ENCODE data around the gene WNT7A.
"Not testable (repeated sequence)": the region's sequence is repeated elsewhere in the genome, so short reads cannot be mapped to it uniquely, and the experiment has no call there.

The WNT7A gene

DNA sequence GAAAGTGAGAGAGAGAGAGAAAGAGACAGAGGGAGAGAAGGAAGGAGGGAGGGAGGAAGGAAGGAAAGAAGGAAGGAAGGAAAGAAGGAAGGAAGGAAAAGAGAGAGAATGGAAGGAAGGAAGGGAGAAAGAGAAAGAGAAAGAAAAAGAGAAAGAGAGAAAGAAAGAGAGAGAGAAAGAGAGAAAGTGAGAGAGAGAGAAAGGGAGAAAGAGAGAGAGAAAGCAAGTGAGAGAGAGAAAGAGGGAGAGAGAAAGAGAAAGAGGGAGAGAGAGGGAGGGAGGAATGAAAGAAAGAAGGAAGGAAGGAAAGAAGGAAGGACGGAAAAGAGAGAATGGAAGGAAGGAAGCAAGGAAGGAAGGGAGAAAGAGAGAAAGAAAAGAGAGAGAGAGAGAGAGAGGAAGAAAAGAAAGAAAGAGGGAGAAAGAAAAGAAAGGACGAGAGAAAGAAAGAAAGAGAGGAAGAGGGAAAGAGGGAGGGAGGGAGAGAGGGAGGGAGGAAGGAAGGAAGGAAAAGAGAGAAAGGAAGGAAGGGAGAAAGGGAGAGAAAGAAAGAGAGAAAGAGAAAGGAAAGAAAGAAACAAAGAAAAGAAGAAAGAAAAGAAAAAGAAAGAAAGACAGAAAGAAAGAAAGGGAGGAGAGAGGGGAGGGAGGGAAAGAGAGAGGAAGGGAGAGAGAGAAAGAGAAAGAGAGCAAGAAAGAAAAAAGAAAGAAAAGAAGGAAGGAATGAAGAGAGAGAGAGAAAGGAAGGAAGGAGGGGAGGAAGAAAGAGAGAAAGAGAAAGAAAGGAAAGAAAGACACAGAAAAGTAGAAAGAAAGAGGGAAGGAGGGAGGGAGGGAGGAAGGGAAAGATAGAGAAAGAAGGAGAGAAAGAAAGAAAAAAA, 10.8 kb downstream of the WNT7A start:
- in situ Hi-C loops (cut with HindIII; ENCODE audit: low sequenced_read_pairs): no loop called here

DNA sequence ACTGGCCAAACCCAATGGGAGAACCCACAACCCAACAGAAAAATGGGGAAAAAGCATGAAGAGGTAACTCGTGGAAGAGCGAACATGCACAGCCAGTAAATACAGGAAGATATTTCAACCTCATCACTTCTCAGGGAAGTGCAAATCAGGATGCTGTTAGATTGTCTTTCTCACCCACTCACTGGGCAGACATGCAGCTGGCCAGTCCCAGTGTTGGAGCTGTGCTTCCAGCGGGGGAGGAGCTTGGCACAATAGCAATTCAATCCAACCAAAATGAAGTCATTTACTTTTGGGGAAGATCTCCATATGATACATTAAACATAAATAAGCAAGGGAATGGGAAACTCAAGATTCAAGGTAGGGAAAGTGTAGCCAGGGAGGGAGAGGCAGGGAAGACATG, 12.1 kb downstream of the WNT7A start:
- in situ Hi-C loops (cut with HindIII; ENCODE audit: low sequenced_read_pairs): no loop called here

DNA sequence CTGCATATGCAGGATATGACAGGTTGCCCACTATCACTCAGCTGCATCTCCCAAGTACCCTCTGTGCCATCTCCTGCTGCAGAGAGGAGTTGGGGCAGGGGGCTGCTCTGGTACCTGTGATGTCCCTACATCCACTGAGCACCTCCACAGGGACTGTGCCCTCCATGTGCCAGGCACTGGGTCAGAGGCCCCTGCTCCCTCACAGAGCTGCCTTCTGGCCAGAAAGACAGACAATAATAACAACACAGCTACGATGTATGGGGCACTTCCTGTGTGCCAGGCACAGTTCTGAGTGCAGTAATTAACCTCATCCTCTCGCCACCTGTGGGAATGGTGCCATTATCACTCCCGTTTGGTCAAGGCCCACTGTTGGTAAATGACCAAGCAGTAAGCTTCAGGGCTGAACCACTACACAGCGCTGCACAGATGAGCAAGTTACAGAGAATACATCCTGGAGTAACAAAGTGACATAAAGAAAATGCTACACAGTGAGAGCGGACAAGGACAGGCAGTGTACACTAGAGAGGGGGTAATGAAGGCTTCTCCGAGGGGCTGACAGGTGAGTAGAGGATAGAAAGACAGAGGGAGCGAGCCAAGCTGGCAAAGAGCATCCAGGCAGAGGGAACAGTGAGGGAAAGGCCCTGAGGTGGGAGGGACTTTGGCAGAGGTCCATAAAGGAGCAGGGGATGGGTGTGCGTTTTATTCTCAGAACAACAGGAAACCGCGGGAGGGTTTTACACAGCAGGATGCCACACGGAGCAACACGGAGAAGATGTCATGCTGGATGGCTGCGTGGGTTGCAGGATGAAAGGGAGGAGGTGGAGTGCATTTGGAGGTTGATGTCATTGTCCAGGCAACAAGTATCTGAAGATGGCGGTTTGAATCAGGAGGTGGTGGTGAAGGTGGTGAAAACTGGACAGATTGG, 13.6 kb downstream of the WNT7A start:
- in situ Hi-C loops (cut with HindIII; ENCODE audit: low sequenced_read_pairs): no loop called here

DNA sequence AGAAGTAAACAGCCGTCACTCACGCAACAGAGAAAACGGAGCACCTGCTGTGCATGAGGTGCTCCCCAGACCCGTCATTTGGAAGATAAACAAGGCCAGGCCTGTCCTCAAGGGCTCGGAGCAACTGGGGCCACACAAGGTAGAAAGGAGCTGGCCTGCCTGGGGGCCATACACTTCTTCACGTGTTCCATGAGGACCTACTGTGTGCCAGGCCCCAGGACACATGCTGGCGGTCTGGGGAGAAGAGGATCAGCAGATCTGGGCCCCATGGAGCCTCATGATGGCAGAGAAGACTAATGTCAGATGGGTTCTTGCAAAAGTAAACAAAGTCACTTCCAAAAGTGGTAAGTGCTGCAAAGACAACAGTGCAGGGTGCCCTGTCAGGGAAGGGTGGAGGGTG, 14.3 kb downstream of the WNT7A start:
- in situ Hi-C loops (cut with HindIII; ENCODE audit: low sequenced_read_pairs): no loop called here

DNA sequence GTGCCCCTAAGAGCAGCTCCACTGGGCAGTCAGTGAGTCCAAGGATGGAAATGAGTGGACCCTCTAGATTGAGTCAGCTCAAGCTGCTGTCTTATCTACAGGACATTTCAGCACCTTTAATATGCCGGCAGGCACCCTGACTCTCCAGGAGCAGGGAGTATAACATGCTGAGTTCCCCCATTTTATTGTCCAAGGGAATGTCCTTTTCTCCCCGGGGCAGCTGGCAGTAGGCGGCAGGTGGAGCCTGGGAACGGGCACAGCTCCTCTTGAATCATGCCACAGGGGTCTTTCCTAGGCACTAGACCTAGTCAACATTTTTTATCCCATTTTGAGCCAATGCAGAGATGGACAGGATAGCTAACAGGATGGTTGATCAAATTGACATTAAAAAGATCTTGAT, 14.8 kb downstream of the WNT7A start:
- in situ Hi-C loops (cut with HindIII; ENCODE audit: low sequenced_read_pairs): no loop called here

DNA sequence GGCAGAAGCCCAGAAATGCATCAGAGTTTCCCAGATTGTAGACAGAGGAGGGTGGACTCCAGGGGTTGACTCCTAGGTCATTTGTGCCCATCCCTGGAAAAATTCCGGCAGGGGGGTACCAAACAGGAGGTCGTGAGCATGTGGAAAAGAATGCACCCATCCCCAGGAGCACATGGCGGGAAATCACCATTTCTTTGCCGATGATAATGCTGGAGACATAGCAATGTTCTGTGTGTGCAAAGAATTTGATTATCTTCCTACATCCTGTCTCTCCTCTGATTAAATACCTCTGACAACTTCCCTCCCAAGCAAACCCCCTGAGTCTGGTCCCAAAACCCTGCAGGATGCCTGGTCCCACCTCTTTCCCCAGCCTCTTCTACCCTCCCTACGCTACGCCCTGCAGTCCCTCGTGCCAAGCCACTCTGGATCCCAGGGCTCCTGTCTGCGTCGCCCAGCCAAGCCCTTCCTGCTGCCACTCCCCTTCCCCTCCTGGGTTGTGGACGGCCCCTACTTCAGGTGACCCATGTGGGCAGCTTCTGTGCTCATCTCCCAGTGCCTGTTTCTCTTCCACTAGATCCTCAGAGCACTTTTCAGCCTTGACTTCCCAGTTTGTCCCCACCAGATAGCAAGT, 15.8 kb downstream of the WNT7A start:
- in situ Hi-C loops (cut with HindIII; ENCODE audit: low sequenced_read_pairs): no loop called here

DNA sequence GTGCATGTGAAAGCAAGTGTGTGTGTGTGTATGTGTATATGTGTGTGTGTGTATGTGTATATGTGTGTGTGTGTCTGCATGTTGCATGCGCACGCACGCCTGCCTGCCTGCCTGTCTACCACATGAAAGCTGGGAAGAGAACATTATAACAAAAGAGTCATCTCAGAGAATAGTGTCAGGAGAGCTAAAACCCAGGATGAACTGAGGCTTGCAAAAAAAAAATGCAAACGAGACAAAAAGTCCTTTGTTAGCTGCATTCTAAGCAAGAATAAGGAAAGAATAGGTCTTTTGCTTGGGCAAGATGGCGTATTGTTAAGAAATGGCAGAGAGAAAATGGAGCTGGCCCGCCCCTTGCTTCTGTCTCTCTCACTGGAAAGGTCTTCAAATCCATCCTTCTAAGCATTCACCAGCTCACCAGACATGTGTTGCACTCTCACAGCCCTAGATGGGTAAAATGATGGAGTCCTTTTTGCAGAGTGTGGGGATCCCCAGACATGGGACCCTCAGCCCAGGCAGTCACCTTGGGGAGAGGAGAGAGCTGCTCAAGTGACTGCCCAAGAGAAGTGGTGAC, 16.4 kb downstream of the WNT7A start:
- in situ Hi-C loops (cut with HindIII; ENCODE audit: low sequenced_read_pairs): no loop called here

DNA sequence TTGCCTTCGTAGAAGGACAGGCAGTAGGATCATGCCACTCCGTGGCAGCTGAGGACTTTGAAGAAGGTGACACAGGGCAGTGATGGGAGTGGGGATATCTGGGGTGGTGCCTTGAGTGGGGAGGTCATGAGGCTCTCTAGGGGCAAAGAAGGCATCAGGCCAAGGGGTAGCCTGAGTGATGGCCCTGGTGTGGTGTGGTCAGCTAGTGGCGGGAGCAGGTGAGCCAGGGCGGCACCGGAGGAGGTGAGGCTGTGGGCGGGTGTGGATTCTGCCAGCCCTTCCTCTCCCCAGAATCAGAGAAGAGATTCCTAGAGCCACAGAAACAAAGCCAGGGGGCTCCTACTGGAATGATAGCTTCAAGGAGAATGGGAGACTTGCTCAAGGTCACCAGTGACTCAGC, 18.4 kb downstream of the WNT7A start:
- in situ Hi-C loops (cut with HindIII; ENCODE audit: low sequenced_read_pairs): no loop called here

DNA sequence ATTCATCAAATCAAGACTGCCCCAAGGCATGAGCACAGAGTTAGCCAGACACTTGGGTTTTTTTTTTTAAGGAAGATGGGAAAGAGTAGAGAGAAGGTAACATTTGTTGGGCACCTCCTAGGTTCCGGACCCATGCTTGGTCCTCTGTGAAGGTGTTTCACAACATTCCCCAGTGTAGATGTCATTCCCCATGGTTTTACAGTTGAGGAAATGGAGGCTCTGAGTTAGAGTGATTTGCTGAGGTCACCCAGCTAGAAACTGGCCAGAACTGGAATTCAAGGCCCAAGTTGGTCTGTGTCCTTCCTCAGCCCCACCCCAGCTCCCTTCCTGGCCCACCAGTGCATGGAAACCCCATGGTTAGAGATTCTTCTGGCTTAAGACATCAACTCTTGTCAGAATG, 19.9 kb downstream of the WNT7A start:
- in situ Hi-C loops (cut with HindIII; ENCODE audit: low sequenced_read_pairs): no loop called here

DNA sequence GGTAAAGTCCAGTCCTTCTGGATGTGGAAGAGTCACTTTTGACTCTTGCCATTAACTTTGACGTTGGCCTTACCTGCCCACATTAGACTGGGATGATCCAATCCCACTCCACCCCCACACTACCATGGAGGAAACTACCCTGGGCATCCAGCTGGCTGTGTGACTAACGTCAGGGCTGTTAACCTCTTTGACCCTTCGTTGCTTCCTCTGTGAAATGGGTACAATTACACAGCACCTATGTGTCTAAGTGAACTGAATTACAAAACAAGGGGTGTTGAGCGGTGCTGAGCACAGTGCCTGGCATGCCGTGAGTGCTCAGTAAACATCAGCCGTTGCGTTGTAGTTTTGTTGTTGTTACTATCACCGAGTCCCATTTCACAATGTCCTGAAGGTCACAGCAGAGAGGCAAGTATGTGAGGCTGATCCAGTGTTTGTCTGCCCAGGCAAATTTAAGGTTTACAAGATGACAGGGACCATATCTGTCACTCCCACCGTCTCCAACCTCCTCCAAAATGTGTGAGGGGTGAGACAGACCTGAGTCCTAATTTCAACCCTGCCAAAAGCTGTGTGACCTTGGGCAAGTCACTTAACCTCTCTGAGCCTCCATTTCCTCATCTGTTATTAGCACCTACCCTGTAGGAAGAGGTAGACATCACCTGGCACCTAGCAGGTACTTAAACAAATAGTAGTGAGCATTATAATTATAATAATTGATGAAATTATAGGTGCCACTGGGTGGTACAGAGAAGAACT, 20.9 kb downstream of the WNT7A start:
- in situ Hi-C loops (cut with HindIII; ENCODE audit: low sequenced_read_pairs): no loop called here

DNA sequence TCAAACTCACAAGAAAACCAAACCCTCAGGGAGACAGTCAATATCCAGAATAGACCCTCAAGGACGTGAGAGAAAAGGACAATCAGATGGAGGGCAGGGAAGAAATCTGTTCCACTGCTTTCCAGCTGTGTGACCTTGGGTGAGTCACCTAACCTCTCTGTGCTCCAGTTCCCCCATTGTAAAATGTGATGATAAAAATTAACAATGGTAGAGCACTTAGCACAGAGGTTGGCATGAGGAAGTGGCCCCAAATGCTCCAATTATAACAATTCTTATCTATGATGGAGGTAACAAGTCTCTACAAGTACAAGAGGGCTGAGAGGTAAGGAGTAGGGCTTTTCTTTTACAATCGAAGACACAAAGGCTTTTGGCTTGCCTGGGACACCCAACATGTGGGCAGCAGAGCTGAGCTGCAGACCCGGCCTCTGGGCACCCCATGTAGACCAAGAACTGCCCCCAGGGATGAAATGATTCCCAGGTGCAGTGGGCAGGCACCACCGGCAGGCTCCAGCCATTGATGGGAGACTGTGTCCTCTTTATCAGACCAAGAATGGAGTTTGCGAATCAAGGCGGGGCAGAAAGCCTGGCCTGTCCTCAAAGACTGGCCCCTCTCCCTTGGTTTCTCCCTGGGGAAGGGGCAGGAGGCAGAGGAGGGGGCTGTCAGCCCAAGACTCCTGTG, 22.0 kb downstream of the WNT7A start:
- in situ Hi-C loops (cut with HindIII; ENCODE audit: low sequenced_read_pairs): no loop called here

DNA sequence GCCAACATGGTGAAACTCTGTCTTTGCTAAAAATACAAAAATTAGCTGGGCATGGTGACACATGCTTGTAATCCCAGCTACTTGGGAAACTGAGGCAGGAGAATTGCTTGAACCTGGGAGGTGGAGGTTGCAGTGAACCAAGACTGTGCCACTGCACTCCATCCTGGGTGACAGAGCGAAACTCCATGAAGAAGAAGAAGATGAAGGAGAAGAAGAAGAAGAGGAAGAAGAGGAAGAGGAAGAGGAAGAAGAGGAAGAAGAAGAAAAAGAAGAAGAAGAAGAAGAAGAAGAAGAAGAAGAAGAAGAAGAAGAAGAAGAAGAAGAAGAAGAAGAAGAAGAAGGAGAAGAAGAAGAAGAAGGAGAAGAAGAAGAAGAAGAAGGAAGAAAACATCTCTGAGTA, 23.2 kb downstream of the WNT7A start:
- in situ Hi-C loops (cut with HindIII; ENCODE audit: low sequenced_read_pairs): not testable (repeated sequence)

DNA sequence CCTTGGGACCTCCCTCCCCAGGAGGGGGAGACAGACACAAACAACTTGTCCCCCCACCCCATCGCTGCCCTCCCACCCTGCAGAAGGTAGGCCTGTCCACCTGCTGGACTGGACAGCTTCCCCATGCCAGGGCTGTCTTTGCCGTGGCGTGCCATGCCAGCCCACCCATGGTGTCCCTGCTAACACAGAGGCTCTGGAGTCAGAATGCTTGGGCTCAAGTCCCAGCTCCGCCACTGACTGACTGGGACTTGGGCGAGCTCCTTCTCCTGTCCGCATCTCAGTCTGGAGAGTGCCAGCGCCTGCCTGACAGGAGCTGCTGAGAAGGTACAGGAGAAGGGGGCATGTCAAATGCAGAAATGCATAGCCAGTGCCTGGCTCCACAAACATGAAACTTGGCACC, 23.9 kb downstream of the WNT7A start:
- in situ Hi-C loops (cut with HindIII; ENCODE audit: low sequenced_read_pairs): no loop called here

DNA sequence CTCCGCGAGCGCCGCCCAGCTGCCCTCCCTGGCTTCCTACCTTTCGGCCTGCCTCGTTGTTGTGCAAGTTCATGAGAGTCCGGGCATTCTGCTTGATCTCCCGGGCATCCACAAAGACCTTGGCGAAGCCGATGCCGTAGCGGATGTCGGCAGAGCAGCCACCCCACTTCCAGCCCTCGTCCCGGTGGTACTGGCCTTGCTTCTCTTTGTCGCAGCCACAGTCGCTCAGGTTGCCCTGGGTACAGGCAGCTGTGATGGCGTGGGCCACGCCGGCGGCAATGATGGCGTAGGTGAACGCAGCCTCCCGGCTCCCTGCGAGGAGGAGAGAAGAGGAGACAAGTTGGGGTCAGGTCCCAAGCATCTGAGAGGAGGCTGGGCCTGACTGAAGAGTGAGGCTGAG, 25.4 kb downstream of the WNT7A start:
- in situ Hi-C loops (cut with HindIII; ENCODE audit: low sequenced_read_pairs): no loop called here

DNA sequence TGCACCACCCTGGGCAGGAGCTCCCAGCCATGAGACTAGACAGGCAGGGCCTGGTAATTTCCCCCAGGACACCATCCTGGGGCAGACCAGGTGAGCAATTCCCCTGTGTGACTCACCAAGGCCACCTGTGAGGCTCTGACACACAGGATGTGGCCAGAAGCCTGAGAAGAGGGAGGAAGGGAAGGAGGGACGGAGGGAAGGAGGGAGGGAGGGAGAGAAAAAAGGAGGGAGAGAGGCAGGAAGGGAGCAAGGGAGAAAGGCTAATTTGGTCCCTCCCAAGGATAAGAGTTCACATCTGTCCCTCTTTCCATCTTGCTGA, 25.9 kb downstream of the WNT7A start:
- in situ Hi-C loops (cut with HindIII; ENCODE audit: low sequenced_read_pairs): no loop called here

DNA sequence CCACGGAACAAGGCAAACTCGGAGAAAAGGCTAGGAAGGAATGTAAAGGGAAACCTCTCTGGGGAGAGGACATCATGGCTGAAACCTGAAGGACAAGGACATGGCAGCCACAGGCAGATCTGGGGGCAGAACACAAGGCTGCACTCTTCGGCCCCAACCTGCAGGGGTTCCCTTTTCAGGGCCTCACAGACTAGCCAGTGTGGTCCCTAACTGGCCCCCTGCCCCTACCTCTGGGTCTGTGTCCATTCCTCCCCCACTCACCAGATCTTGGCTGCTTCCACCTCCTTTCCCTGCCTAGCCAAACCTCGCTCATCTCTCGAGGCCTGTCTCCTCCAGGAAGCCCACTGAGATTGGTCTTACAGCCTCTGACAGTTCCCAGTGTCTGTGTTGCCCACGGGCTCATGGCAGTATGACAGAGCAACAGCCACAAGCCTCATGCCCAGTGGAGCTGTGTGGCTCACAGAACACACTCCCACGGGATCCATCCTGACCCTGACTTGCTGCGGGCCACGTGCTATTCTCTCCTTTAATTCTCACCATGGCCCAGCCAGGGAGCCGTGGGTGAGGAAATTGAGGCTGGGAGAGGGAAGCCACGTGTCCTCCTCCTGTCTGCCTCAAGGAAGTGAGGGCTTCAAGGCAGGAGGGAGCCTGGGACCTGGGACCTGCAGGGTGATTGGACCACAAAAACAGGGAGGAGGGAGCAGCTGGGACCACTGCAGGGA, 26.5 kb downstream of the WNT7A start:
- in situ Hi-C loops (cut with HindIII; ENCODE audit: low sequenced_read_pairs): no loop called here

DNA sequence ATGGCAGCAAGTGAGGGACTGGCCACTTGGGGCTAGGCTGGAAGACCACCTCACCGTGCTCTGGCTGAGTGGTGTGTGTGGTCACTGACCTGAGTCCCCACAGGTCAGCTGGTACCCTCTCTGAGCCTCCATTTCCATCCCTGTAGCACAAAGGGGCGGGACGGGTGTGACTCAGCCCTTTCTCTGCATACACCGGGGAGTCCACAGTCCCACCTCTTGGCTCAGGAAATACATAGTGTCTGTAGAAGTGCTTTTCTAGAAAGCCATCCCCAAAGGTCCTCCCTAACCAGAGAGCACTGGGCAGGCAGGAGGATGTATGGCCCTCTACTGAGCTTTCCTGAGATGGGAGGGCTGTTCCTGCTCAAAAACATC, 27.2 kb downstream of the WNT7A start:
- in situ Hi-C loops (cut with HindIII; ENCODE audit: low sequenced_read_pairs): no loop called here

DNA sequence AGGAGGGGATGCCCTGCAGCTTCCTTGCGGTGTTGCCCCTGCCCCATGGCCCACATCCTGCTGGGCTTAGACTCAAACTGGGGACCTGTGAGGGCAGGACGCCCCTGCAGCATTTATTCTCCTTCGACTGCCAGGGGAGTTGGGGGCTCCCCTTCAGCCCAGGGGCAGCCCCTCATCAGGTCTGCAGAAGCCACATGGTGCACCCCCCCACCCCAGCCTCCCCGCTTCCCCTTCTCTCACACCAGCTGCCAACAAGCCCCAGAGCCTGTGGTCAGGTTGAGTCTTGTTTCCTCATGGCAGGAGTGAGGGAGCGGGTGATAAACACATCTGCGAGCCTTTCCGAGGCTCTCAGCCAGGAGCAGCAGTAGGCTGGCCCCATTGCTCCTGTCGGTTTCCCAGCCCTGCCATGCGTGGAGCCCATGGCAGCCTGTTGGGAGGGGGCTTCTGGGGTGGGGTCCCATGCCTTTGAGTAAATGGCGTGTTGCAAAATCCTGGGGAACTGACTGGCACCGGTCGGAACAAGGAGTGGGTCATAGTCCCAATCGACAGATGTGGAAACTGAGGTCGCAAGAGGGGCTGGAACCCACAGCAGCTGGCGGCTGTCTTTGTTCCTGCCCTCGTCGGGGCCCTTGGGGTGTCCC, 27.8 kb downstream of the WNT7A start:
- in situ Hi-C loops (cut with HindIII; ENCODE audit: low sequenced_read_pairs): no loop called here
